LNCAP (cell line): ENCODE results near the gene SLCO3A1.
A peak's percentile ranks its signal among the peaks of the same experiment; 100 is the strongest.

ENCODE experiments used
- CTCF ChIP-seq: fragments of 450-650 bp; IDR thresholded peaks from 2 replicates; pipeline ENCODE4 v1.5.1; 2017; ENCODE audit warnings: mild to moderate bottlenecking

SLCO3A1 gene

DNA sequence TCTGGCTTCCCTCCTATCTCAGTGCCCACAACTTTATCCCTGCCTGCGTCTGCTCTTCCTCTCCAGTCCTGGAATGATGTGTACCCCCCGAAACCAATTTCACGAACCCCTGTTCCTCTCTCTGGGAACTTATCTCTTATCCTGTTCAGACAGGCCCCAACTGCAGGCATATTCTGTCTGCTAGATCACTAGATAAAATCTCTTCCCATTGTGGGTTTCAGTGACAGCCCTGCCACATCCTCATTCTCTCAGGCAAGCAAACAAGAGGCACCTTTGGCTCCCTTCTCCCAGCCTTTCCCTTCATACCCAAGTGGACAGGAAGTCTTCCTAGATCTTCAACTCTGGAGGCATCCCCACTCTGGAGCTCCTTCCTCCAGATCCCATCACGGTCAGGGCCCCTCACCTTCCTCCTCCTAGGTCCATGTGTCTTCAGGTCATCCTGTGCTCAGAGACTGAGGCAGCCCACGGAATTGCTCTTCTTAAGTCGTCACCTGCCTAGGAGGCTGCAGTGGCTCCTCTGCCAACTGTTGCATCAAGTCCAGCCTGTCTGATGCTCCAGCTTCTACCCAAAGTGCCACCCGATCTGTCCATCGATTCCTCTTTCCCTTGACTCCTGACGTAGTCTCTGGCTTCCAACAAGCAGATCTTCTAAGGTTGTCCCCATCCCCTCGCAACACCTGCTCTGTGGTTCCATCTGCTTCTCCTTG, 190.8 kb downstream of the SLCO3A1 start:
- TF ChIP-seq CTCF: no peak

DNA sequence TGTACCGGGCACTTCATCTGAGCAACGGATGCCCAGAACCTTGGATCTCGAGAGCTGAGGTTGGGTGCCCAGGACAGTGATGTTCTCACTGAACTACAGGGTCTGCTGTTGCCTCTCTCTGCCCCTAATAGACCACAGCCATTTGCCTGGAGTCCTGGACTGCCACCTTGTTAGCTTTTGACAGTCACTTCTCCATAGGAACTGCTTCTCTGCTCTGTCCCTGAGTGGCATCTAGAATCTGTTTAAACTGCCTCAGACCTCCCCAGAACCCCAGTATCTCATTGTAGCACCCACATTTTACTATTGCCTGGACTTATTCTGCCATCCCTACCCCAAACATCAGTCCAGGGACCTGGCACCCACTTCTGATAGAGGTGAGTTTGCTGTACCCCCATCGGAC, 194.4 kb downstream of the SLCO3A1 start:
- no peak for TF ChIP-seq CTCF

DNA sequence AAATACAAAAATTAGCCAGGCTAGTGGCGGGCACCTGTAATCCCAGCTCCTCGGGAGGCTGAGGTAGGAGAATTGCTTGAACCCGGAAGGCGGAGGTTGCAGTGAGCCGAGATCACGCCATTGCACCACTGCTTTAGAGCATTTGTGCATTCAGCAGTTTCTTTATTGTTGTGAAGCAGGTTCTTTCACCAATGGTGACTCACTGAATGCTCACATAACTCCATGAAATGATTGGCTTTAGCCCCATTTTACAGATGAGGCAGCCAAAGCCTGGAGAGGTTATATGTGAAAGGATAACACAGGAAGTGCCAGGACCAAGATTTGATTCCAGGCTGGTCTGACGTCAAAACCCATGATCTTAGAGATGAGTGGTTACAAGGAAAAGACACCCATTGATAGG, 195.2 kb downstream of the SLCO3A1 start:
- no peak for TF ChIP-seq CTCF

DNA sequence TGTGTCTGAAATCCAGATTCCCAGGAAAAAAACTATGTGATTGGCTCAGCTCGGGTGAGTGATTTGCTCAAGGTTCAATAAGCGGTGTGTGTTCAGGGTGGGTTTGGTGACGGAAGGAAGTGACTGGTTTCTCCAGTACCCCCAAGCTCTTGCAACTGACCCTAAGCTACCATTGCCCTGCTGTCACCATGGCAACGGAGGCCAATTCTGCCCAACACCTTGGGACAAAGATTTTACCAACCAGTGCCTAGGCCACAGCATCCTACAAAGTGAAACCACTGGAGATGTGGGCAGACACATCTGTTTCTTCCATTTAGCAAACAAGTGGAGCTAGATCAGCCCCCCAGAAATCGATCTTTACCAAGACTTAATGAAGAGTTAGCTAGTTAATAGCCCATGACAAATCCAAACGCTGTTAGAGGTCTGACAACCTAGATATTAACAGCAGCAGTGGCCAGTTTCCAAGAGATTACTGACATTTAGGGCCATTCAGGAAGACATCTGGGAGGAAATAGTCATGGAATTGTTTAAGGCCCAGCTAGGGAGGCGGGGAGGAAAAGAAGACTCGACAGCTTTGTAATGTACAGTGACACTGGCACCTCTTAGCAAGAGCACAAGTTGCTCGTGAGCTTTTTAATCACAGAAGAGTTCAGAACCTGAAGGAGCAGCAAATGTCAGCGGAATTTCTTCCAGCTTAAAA, 195.9 kb downstream of the SLCO3A1 start:
- no peak for TF ChIP-seq CTCF

- no peak for TF ChIP-seq CTCF
These were observed 196.9 kb downstream of the SLCO3A1 start for GRCh38 chr15:92050220-92050898.

DNA sequence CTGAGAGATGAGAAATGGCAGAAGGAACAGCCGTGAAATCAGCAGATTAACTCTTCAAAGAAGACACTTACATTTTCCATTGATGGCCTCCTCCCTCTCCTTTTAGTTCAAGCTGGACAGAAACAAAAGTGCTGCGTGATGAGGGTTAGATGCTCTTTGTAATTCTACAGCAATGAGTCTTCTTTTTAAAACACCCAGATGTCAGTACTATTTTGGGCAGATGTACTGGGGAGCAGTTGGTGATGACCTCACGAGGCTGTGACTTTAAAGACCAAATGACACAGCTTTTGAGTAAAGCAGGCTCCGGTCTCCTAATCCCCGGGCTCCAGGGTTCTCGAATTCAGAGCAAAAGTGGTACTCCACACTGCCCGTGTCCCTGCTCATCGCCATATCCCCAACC, 198.2 kb downstream of the SLCO3A1 start:
- no peak for TF ChIP-seq CTCF

DNA sequence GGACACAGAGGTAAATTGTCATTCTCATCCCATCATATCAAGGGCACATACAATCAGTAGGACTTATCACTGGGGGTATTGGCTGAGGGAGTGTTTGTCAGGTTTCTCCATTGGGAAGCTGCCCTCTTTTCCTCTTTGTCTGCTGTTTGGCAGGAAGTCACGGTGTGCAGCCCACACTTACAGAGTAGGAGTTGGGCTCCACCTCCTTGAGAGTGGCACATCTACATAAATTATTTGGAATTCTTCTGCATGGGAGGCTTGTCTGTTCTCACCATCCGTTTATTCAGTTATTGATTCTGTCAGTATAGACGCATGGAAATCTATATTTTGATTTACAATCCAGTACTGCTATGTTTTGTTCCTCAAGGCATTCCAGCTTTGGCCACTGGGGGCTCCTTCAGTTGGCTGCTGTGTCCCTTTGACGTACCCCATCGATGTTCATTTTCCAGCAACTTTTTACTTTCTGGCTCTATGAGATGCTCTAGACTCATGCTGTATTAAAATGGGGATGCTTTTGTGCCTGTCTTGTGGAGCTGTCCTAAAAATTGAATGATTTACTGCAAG, 200.3 kb downstream of the SLCO3A1 start:
- peak; percentile 45 for TF ChIP-seq CTCF
